SU-DHL-6 (cell line): ENCODE data around the gene PHTF2.

Source experiments
- H2AFZ ChIP-seq: fragments of 200-600 bp; sonication (generic); 2 replicates; pipeline ENCODE4 v1.6.1; 2014; ENCODE audit warnings: low read depth, mild to moderate bottlenecking, moderate library complexity, mixed read lengths, antibody characterized with exemption, low read length; ENCODE audit not compliant: severe bottlenecking
- H3F3A ChIP-seq: fragments of 200-600 bp; shearing (Covaris generic); 2 replicates; pipeline ENCODE4 v1.6.0; 2016; ENCODE audit warnings: antibody characterized with exemption, mild to moderate bottlenecking; ENCODE audit not compliant: insufficient read depth
- H3K27ac ChIP-seq: fragments of 200-600 bp; sonication (generic); 2 replicates; pipeline ENCODE4 v1.5.1; 2016; ENCODE audit warnings: low read depth, mild to moderate bottlenecking, low read length, moderate library complexity, mixed read lengths
- H3K27me3 ChIP-seq: fragments of 200-600 bp; sonication (generic), shearing (Covaris generic); 2 replicates; pipeline ENCODE4 v1.6.0; 2014; ENCODE audit warnings: mild to moderate bottlenecking, low read length
- H3K36me3 ChIP-seq: fragments of 200-600 bp; sonication (generic); 2 replicates; pipeline ENCODE4 v1.6.1; 2014; ENCODE audit warnings: mild to moderate bottlenecking, low read length, mixed read lengths
- H3K4me2 ChIP-seq: fragments of 300-600, 200-600 bp; shearing (Covaris generic), sonication (generic); 2 replicates; pipeline ENCODE4 v1.6.0; 2014; ENCODE audit warnings: low read length, low read depth, mild to moderate bottlenecking; ENCODE audit not compliant: poor library complexity, severe bottlenecking
- H3K4me3 ChIP-seq: fragments of 200-600 bp; sonication (generic); 2 replicates; pipeline ENCODE4 v1.5.1; 2014; ENCODE audit warnings: antibody characterized with exemption, low read length, mild to moderate bottlenecking, mixed read lengths; ENCODE audit not compliant: insufficient read depth, poor library complexity, severe bottlenecking
- H3K79me2 ChIP-seq: fragments of 200-600 bp; sonication (generic); 2 replicates; pipeline ENCODE4 v1.6.1; 2014; ENCODE audit warnings: mild to moderate bottlenecking, low read length, moderate library complexity; ENCODE audit not compliant: insufficient read depth
- H3K9ac ChIP-seq: fragments of 200-600 bp; sonication (generic); 2 replicates; pipeline ENCODE4 v1.7.0; 2014; ENCODE audit warnings: mild to moderate bottlenecking, low read length
- H3K9me2 ChIP-seq: fragments of 200-600 bp; sonication (generic); replicated peaks from 2 replicates; pipeline ENCODE4 v1.6.1; 2014; ENCODE audit warnings: low read length; ENCODE audit not compliant: insufficient read depth
- H3K9me3 ChIP-seq: fragments of 200-600 bp; sonication (generic); 2 replicates; pipeline ENCODE4 v1.6.1; 2014; ENCODE audit warnings: low read length, mixed read lengths; ENCODE audit not compliant: insufficient read depth
- H4K20me1 ChIP-seq: fragments of 200-600 bp; sonication (generic); 2 replicates; pipeline ENCODE4 v1.6.1; 2014; ENCODE audit warnings: low read depth, mild to moderate bottlenecking, antibody characterized with exemption, low read length, moderate library complexity, mixed read lengths
- EZH2phosphoT487 ChIP-seq: fragments of 200-600 bp; sonication (generic), shearing (Covaris generic); conservative IDR thresholded peaks from 2 replicates; pipeline ENCODE4 v1.6.1; 2018; ENCODE audit warnings: mild to moderate bottlenecking, antibody characterized with exemption, low read length, moderate library complexity, mixed read lengths
- TF ChIP-seq, protein P1 (sequence below): fragments of 200-600 bp; sonication (generic); IDR thresholded peaks from one replicate; pipeline ENCODE4 v1.5.1; 2017; ENCODE audit warnings: antibody characterized with exemption, mild to moderate bottlenecking, low read length, moderate library complexity; ENCODE audit not compliant: insufficient read depth, poor library complexity, severe bottlenecking

Gene PHTF2

DNA sequence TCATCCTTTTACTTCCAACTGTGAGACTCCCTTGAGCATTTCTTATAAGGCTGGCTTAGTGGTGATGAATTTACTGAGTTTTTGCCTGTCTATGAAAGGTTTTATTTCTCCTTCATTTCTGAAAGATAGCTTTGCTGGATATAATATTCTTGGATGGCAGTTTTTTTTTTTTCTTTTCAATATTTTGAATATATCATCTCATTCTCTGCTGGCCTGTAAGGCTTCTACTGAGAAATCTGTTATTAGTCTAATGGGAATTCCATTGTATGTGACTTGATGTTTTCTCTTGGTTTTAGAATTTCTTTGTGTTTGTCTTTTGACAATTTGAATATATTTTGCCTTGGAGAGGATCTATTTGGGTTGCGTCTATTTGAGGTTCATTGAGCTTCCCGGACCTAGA lies 22.4 kb downstream of the PHTF2 start:
- no peaks in the 10 kb centered on the region for H3K9me2 ChIP-seq
- peaks cover under 1% of the 10 kb centered on the region; the same call in 1 of the 2 replicates for H4K20me1 ChIP-seq
- TF ChIP-seq EZH2phosphoT487, result no peak
- TF ChIP-seq, protein P1, sequence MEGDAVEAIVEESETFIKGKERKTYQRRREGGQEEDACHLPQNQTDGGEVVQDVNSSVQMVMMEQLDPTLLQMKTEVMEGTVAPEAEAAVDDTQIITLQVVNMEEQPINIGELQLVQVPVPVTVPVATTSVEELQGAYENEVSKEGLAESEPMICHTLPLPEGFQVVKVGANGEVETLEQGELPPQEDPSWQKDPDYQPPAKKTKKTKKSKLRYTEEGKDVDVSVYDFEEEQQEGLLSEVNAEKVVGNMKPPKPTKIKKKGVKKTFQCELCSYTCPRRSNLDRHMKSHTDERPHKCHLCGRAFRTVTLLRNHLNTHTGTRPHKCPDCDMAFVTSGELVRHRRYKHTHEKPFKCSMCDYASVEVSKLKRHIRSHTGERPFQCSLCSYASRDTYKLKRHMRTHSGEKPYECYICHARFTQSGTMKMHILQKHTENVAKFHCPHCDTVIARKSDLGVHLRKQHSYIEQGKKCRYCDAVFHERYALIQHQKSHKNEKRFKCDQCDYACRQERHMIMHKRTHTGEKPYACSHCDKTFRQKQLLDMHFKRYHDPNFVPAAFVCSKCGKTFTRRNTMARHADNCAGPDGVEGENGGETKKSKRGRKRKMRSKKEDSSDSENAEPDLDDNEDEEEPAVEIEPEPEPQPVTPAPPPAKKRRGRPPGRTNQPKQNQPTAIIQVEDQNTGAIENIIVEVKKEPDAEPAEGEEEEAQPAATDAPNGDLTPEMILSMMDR, result no peak
- peaks cover 37% of the 10 kb centered on the region for H3K36me3 ChIP-seq
- peaks cover 12% of the 10 kb centered on the region; the same call in 1 of the 2 replicates for H3K9me3 ChIP-seq
- peak overlapping the region; percentile 49 for H3K4me2 ChIP-seq
- peaks cover 95% of the 10 kb centered on the region for H3K79me2 ChIP-seq
- peaks cover 49% of the 10 kb centered on the region for H3F3A ChIP-seq
- H3K27me3 ChIP-seq, result no peaks in the 10 kb centered on the region
- no peak overlapping the region for H3K9ac ChIP-seq
- peak overlapping the region; percentile 83; the same call in 1 of the 2 replicates for H3K27ac ChIP-seq
- no peak overlapping the region for H2AFZ ChIP-seq
- H3K4me3 ChIP-seq, result no peak overlapping the region

- peak overlapping the region; percentile 6 for H3K4me3 ChIP-seq
- H3K79me2 ChIP-seq, result peaks cover 95% of the 10 kb centered on the region
- TF ChIP-seq EZH2phosphoT487, result no peak
- TF ChIP-seq, protein P1, result no peak
- H3K36me3 ChIP-seq, result peaks cover 25% of the 10 kb centered on the region
- H3K27ac ChIP-seq, result peak overlapping the region; percentile 83
- H3K9me2 ChIP-seq, result no peaks in the 10 kb centered on the region
- peak overlapping the region; percentile 49 for H3K4me2 ChIP-seq
- no peaks in the 10 kb centered on the region; the same call in 1 of the 2 replicates for H4K20me1 ChIP-seq
- peaks cover 12% of the 10 kb centered on the region; the same call in 1 of the 2 replicates for H3K9me3 ChIP-seq
- peaks cover 61% of the 10 kb centered on the region for H3F3A ChIP-seq
- H3K27me3 ChIP-seq, result no peaks in the 10 kb centered on the region
- H3K9ac ChIP-seq, result peak overlapping the region; percentile 37
- H2AFZ ChIP-seq, result no peak overlapping the region
These were observed 23.7 kb downstream of the PHTF2 start for GRCh38 chr7:77822269-77822668.

DNA sequence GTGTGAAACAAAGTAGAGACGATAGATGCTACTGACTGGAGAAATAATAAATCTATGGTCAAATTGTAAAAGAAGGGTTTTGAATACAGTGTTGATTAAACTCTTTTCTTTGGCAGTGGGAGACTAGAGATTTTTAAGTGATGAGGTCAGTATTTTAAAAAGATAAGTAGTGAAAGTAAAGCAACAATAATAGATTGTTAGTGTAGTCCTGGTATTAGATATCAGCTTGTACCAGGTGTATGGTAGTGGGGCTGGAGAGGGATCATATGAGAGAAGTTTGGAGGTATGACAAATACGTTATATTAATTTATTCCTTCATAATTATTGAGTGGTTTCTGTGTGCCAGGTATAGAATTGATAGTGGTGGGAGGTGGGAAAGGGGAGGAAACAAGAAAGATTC lies 25.2 kb downstream of the PHTF2 start:
- Histone ChIP-seq H3K4me3 (peak overlapping the region; percentile 36), H4K20me1 (no peaks in the 10 kb centered on the region; the same call in 1 of the 2 replicates), H3K27ac (peak overlapping the region; percentile 97), H3K79me2 (peaks cover 95% of the 10 kb centered on the region), H3K9me2 (no peaks in the 10 kb centered on the region), H3K9ac (peak overlapping the region; percentile 45), H3K27me3 (no peaks in the 10 kb centered on the region), H3K9me3 (peaks cover 12% of the 10 kb centered on the region; the same call in 1 of the 2 replicates), H3F3A (peaks cover 67% of the 10 kb centered on the region), H3K36me3 (peaks cover 20% of the 10 kb centered on the region), H3K4me2 (peak overlapping the region; percentile 97), H2AFZ (no peak overlapping the region)
- TF ChIP-seq EZH2phosphoT487, result no peak
- TF ChIP-seq, protein P1, result no peak
